Nephron progenitor cell (in vitro differentiated cells): ENCODE data around the gene RASSF8.
"Not testable (repeated sequence)": the region's sequence is repeated elsewhere in the genome, so short reads cannot be mapped to it uniquely, and the experiment has no call there.

Experiments
- DNase-seq: peaks from one replicate; pipeline ENCODE4 v3.0.0; 2021
- H3K27ac Mint-ChIP-seq: 2 replicates; pipeline ENCODE4 v1.8.0; 2021; ENCODE audit warnings: mild to moderate bottlenecking, moderate library complexity, mixed read lengths
- H3K27me3 Mint-ChIP-seq: 2 replicates; pipeline ENCODE4 v1.8.0; 2021; ENCODE audit warnings: mild to moderate bottlenecking, low read depth, mixed read lengths; ENCODE audit not compliant: poor library complexity
- H3K36me3 Mint-ChIP-seq: 2 replicates; pipeline ENCODE4 v1.8.0; 2021; ENCODE audit warnings: low read depth, mixed read lengths
- H3K4me1 Mint-ChIP-seq: 2 replicates; pipeline ENCODE4 v1.8.0; 2021; ENCODE audit warnings: mixed read lengths
- H3K4me3 Mint-ChIP-seq: 2 replicates; pipeline ENCODE4 v1.8.0; 2021; ENCODE audit warnings: mild to moderate bottlenecking, moderate library complexity, mixed read lengths
- H3K9me3 Mint-ChIP-seq: 2 replicates; pipeline ENCODE4 v1.8.0; 2021; ENCODE audit warnings: mild to moderate bottlenecking, moderate library complexity, mixed read lengths
- TF ChIP-seq, protein P1 (sequence below): fragments of 200-600 bp; sonication (generic); IDR thresholded peaks from 2 replicates; pipeline ENCODE4 v1.5.0; 2021; ENCODE audit warnings: antibody characterized with exemption

RASSF8 gene

DNA sequence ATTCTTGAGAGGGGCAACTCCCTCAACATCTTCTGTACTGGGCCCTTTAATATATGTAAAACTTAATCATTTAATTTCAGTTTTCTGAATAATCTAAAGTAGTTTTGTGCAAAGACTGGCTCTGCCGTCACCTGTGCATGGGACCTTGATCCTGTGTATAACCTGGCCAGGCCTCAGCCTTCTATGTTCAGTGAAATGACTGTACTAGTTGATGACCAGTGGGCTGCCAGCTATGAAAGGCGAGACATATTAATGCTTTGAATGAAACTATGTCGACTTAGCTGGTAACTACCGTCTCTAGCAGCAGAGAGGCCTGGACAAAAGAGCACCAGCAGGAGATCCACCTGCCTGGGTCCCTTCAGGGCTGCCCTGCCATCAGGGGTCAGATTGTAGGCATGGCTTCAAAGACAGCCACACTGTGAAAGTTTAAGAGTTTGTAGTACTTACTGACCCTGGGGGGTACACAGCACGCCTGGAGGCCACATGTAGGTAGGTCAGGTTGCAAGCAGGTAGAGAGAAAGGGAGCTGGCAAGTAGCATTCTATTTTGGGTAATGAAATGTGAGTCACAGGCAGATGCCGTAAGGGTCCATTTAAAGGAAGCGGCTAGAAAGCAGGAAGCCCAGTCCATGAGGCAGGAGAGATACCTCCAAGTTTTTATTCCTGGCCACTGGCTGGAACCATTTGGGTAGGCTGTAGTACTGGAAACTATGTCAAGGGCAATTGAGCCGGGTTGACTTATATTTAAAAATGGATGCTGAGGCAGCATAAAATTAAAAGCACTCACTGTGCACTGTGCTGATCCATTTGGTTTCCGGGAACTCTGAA is 89.1 kb downstream of the RASSF8 start:
- no peaks in the 10 kb centered on the region for H3K27me3 Mint-ChIP-seq
- H3K36me3 Mint-ChIP-seq, result peaks cover 4% of the 10 kb centered on the region
- DNase-seq, result no peak
- no peak overlapping the region for H3K4me3 Mint-ChIP-seq
- H3K4me1 Mint-ChIP-seq, result peaks cover 17% of the 10 kb centered on the region
- TF ChIP-seq, protein P1, sequence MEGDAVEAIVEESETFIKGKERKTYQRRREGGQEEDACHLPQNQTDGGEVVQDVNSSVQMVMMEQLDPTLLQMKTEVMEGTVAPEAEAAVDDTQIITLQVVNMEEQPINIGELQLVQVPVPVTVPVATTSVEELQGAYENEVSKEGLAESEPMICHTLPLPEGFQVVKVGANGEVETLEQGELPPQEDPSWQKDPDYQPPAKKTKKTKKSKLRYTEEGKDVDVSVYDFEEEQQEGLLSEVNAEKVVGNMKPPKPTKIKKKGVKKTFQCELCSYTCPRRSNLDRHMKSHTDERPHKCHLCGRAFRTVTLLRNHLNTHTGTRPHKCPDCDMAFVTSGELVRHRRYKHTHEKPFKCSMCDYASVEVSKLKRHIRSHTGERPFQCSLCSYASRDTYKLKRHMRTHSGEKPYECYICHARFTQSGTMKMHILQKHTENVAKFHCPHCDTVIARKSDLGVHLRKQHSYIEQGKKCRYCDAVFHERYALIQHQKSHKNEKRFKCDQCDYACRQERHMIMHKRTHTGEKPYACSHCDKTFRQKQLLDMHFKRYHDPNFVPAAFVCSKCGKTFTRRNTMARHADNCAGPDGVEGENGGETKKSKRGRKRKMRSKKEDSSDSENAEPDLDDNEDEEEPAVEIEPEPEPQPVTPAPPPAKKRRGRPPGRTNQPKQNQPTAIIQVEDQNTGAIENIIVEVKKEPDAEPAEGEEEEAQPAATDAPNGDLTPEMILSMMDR, result no peak
- peak overlapping the region; percentile 7 for H3K27ac Mint-ChIP-seq
- no peaks in the 10 kb centered on the region for H3K9me3 Mint-ChIP-seq

DNA sequence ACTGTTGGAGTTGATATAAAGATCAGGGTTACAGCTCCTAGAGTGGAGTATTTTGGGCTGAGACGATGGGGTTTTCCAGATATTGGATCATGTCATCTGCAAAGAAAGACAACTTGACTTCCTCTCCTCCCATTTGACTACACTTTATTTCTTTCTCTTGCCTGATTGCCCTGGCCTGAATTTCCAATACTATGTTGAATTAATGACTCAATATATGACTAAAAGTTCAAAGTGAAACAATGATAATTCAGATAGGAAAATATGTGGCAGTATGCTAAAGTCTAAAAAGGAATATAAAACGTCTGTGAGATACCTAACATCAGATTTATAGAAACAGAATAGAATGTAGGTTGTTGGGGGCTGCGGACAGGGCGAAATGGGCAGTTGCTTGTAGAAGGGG is 94.2 kb downstream of the RASSF8 start:
- Mint-ChIP-seq H3K27me3 (no peaks in the 10 kb centered on the region), H3K9me3 (peaks cover under 1% of the 10 kb centered on the region), H3K27ac (no peak overlapping the region), H3K4me1 (peaks cover 2% of the 10 kb centered on the region), H3K36me3 (peaks cover 28% of the 10 kb centered on the region), H3K4me3 (no peak overlapping the region)
- TF ChIP-seq, protein P1, result no peak
- no peak for DNase-seq

DNA sequence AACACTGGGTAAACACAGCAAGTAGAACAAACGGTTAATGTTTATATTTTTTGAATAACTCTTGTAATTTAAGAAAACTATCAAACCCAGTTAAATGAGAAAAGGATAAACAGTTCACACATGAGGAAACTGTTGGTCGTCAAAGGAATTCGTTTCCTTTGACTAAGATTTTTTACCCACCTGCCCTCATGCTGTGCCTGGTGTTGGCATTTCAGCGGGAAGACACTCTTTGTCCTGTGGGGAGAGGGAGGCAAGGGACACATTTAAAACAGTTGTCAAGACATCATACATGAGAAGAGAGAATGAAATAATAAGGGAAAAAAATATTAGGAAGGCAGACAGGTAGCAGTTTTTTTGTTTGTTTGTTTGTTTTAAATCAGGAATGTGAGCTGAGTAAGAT is 95.9 kb downstream of the RASSF8 start:
- peaks cover 6% of the 10 kb centered on the region for H3K9me3 Mint-ChIP-seq
- peaks cover 41% of the 10 kb centered on the region for H3K36me3 Mint-ChIP-seq
- TF ChIP-seq, protein P1, result no peak
- H3K4me1 Mint-ChIP-seq, result no peaks in the 10 kb centered on the region
- no peaks in the 10 kb centered on the region for H3K27me3 Mint-ChIP-seq
- no peak for DNase-seq
- no peak overlapping the region for H3K27ac Mint-ChIP-seq
- no peak overlapping the region for H3K4me3 Mint-ChIP-seq

DNA sequence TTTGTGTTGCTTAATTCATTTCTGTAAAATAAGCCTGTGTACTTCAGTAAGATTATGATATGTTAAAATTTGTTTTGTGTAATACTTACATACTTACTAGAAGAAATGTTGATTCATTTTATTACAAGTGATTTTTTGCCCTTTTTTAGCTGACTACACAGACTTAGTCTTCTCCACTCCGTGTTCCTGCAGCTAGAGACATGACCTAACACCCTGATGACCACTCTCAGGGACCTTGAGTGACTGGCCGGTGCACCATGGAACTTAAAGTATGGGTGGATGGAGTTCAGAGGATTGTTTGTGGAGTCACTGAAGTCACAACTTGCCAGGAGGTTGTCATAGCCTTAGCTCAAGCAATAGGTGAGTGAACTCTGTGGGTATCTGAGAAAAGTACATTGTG is 96.6 kb downstream of the RASSF8 start:
- Mint-ChIP-seq H3K9me3 (peaks cover 6% of the 10 kb centered on the region), H3K36me3 (peaks cover 39% of the 10 kb centered on the region)

DNA sequence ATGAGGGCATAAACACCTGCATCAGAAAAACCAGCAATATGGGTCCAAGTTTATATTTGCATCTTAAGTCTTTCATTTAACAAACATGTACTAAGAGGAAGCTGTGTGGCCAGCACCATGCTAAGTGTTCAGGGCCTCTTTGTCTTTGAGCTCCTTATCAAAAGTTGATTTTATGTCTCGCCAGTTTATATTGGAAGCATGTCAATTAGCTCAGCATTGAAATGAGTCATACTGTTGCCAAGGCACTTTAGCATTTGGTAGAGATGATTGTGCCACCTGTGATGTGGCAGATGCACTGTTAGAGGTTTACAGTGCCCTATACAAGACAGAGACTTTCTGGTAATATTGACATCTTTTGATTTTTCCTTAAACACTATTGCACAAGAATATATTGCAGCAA is 97.9 kb downstream of the RASSF8 start:
- no peak for DNase-seq
- Mint-ChIP-seq H3K27me3 (no peaks in the 10 kb centered on the region), H3K9me3 (peaks cover 6% of the 10 kb centered on the region), H3K4me1 (no peaks in the 10 kb centered on the region), H3K4me3 (no peak overlapping the region), H3K36me3 (peaks cover 39% of the 10 kb centered on the region), H3K27ac (no peak overlapping the region)
- TF ChIP-seq, protein P1, result no peak

More for the DNA sequence above, 96.6 kb downstream of the RASSF8 start:
- H3K27ac Mint-ChIP-seq, result peak overlapping the region; percentile 11
- TF ChIP-seq, protein P1, result no peak
- no peak for DNase-seq
- H3K4me1 Mint-ChIP-seq, result no peaks in the 10 kb centered on the region
- no peaks in the 10 kb centered on the region for H3K27me3 Mint-ChIP-seq
- H3K4me3 Mint-ChIP-seq, result no peak overlapping the region

DNA sequence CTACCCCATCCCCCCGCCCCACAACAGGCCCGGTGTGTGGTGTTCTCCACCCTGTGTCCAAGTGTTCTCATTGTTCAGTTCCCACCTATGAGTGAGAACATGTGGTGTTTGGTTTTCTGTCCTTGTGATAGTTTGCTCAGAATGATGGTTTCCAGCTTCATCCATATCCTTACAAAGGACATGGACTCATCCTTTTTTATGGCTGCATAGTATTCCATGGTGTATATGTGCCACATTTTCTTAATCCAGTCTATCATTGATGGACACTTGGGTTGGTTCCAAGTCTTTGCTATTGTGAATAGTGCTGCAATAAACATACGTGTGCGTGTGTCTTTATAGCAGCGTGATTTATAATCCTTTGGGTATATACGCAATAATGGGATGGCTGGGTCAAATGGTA is 98.8 kb downstream of the RASSF8 start:
- not testable (repeated sequence) for H3K27me3 Mint-ChIP-seq, H3K4me3 Mint-ChIP-seq, H3K27ac Mint-ChIP-seq, H3K4me1 Mint-ChIP-seq, H3K9me3 Mint-ChIP-seq, DNase-seq
- H3K36me3 Mint-ChIP-seq, result peaks cover 39% of the 10 kb centered on the region
